HG02571 (cell line): ENCODE measurements around the gene FGR.
A peak's percentile ranks its signal among the peaks of the same experiment; 100 is the strongest.

ENCODE experiments used
- ATAC-seq: cut with Tn5 transposase; IDR thresholded peaks from one replicate; pipeline ENCODE4 v1.9.1; 2021; ENCODE audit warnings: mild to moderate bottlenecking, moderate library complexity; ENCODE audit not compliant: unreplicated experiment

Gene FGR

DNA sequence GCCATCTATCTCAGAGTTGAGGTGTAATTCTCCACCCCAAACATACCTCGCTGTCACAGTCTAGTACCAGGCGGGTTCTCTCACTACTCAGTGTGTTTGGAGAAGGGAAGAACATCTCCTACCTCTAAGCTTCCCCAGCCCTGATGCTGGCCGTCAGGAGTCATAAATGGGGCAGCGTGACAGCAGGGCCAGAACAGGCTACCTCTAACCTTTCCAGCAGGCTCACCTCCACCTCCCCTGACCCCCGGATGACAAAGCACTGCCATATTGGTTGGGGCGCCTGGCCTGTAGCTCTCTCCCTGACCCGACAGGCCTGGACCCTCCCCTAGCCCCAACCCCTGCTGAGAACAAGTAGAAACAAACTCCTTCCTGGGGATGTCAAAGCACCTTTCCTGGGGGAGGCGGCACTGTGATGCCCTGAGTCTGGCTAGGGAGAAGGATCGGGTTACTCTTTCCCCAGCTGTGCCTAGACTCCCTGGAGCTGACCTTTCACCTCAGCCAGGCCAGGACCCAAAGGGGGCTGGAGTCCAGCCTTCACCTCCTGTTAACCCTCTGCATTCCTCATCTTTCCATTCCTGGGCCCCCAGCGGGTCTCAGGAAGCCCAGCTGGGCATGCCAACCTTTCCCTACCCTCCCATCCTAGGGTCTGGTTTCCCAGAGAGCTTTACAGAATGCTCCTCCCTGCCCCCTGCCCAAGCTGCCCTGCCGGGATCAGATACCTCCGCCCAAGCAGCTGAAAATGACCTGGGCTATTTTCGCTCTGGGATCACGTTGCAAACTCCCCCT lies 65.3 kb downstream of the FGR start:
- no peak for ATAC-seq

DNA sequence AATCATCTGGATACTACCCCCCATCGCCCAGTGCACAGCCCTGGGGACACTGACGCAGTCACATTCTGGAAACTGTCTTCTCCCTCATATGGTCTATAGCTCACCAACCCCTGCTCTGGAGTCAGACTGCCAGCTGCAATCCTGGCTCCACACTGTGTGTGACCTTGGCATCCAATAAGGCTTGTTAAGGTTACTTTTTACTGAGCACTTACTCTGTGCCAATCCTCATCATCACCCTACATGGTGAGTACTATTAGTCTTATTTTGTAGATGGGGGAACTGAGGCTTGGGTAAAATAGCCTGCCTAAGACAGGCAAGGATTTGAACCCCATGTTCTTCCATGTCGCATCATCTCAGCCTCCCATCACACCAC lies 65.9 kb downstream of the FGR start:
- no peak for ATAC-seq

DNA sequence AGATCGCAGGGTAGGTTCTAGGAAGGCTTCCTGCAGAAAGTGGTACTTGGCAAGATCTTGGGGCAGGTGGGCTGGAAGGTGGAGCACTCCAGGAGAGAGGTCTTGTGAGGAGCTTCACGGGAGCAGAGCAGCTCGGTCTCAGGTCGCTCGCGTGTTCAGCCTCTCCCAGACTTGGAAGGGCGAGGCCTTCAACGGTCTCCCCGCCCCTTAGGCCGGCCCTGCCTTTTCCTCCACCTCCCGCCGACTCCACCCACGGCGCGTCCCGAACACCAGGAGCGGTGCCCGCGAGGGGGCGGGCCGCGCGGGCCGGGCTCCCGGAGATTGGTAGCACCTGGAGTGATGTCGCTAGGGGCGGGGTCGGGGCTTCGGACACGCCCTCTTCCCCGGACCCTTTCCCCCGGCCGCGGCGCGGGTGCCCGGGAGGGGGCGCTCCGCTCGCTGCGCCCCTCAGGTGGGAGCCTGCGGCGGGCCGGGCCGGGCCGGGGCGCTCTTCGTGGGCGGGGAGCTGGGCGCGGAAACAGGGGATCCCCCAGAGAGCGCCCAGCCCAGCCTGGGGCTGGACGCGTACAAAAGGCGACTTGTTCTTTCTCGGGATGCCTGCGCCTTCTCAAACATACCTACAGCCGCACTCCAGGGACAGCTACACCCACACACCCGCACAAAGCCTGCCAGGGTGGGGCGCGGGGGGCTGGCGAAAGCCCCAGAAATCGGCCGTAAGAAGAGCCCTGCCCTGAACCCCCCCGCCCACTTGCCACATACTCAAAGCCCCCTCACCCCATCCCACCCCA lies 66.5 kb downstream of the FGR start:
- ATAC-seq = peak; percentile 85

DNA sequence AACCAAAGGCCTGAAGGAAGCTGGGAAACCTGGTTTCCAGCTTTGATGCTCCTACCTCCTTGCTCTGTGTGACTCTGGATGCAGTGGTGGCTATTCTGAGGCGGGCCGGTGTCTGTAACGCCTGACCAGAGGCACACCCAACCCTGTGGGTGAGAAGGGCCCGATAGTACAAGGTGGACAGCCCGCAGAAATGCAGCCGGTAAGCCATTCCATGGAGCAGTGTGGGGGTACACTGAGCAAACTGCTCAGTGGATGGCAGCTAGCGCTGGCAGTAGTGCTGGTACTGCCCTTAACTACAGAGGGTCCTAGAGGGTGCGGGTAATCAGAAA lies 67.0 kb downstream of the FGR start:
- no peak for ATAC-seq

DNA sequence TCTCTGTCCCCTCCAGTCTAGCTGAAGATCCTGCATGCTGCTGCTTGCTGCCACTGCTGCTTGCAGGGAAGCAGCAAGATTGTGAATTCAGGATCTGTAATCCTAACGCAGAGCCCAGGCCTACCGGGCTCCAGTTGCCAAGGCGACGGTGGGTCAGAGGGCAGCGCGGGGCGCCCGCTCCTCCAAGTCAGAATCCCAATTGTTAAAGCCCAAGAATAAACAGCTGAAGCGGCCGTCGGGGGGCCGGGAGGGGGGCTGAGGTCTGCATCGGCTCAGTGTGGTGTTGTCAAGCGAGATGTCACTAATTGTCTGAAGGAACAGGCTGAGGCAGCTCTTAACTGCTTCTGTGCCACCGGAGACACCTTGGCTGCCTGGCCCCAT lies 67.8 kb downstream of the FGR start:
- no peak for ATAC-seq

DNA sequence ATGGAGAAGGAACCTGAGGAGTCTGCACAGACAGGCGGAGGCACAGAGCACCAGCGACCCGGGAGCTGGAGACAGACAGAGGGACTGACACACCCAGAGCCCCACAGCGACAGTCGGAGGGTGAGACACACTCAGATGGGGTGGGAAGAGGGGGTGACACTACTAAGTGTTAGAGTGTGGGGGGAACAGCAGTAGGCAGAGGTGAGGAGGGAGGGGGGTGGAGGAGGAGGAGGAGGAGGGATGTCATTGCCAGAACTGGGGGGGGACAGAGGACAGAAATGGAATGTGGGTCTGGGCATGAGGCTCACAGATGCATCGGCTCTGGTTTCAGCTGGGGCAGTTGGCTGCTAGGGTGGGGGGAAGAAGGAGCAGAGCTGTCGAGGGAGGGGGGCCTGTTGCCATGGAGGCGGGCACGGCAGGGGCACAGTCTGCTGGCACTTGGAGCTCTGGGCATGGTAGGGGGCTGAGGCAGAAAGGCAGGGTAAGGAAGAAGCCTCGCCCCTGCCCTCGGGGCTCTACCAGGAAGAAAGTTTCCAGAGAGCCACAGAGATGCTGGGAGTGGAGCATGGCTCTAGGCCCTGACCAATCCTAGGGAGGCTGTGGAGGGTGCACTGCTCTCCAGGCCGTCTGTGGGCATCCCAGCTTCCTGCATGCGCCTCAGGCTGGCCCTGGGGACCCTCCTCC lies 68.4 kb downstream of the FGR start:
- ATAC-seq = no peak

DNA sequence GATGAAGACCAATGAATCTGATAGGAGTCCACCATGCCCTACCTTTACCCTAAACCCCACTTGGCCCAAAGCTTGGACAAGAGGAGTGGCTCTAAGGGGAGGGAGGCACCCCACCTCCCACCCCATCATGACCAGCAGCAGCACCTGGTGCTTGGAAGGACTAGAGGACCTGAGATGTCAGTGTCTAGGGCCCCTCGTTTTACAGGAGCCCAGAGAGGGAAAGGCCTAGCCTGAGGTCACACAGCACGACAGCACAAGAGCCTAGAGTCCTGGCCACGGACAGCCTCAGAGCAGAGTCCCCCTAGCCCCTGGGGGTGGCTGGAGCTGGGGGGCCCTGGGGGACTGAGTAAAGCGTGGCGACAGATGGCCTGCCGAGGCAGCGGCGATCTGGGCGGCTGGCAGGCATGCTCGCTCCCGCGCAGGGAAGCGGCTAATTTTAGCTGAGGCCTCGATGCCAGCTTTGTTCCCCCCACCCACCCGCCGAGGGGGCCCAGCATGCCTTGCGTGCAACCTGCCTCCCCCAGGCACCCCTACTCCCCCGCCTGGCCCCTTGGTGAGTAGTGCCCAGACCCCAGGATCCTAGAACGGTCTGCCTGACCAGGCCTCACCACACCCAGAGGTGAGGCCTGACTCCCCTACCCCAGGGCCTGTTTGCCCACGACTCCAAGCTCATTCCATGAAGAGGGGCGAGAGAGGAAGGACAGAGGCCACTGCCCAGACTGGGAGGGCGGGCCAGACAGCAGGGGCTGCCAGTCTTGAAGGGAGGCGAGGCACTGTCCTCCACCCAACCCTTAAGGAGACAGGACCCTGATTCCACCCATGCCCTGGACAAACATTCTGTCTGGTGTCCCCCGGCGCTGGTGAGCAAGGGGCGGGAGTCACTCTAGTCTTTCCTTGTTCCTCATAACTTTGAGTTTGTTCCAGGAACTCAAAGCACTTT lies 70.0 kb downstream of the FGR start:
- ATAC-seq = no peak

DNA sequence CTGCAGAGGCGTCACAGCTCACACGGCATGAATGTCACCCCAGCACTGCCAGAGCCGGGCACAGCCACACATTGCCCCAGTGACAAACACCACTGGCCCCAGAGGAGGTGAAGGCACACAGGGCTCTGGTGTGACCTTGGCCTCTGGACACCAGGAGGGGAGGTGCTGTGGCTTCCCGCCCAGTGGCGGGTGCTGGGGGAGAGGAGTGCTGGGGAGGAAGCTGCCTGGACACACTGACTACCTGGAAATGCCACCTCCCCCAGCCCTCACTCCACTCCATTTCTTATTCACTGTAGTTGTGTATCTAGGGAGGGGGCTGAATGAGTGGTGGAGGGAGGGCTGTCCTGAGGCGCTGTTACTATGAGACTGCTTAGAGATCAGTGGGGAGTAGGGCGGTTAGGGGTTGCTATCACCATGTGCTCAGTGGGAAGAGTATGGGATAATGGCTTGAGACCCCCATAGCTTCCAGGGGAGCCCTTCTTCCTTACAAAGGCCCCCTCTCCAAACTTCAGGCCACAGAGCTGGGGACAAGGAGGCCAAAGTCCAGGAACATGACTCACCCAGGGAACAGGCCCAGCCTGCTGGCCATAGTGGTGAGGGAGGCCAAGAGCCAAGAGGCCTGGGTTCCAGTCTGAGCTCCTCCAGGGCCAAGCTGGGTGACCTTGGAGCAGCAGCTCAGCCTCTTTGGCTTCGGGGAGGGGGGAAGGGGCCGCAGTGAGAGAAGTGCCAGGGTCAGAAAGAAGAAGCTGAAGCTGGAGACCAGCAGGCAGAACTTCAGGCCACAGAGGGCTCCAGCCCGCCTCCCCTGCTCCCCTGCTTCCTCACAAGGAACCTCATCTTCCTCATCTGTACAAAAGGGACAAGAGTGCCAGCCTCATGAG lies 71.2 kb downstream of the FGR start:
- no peak for ATAC-seq

DNA sequence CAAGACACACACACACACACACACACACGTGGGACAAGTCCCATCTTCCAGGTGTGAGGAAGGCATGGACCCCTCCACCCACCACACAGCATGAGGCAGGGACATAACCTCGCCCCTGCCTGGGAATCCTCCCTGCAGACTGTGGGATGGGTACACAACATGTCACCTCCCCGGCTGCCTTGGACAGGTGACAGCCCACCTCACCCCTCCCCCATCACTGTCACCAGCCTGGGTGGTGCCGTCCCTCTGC lies 71.7 kb downstream of the FGR start:
- no peak for ATAC-seq

DNA sequence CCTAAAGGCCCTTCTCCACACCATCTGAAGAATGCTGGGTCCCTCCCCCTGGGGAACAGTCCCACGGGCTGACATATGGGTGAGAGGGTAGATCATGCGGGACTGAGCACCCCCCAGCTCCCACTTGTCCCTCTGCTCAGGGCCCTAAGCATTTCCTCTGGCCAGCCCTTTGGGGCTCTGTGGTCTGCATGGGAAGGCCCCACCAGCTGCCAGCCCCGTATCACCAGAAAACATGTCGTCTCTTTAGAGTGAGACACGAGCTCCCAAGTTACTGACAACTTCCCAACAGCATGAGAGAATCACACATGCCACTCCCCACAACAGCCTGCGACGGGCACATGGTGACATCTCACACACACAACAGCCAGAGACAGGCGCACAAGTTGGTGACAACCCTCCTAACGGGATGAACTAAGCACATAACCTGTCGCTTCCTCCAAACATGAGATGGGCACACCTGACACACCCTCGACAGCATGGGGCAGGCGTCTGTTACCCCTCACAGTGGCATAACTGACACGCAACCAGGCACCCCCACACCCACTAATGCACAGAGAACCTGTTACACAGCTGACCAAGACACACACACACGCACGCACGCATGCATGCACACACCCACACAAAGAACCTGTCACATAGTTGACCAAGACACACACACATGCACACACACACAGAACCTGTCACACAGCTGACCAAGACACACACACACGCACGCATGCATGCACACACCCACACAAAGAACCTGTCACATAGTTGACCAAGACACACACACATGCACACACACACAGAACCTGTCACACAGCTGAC lies 72.2 kb downstream of the FGR start:
- no peak for ATAC-seq
